Retinal pigment epithelial cell (primary cell): ENCODE data around the gene ARIH2.
A peak's percentile ranks its signal among the peaks of the same experiment; 100 is the strongest.

Experiments used
- DNase-seq: peaks from one replicate; pipeline ENCODE4 v3.0.0-alpha.2; 2010; ENCODE audit warnings: low read depth
- H3K4me3 ChIP-seq: 2 replicates; pipeline ENCODE4 v1.5.1; 2011; ENCODE audit warnings: mild to moderate bottlenecking, low read length, control low read depth, moderate library complexity
- TF ChIP-seq, protein P1 (sequence below): conservative IDR thresholded peaks from 2 replicates; pipeline ENCODE4 v1.5.1; 2011; ENCODE audit warnings: low read depth, low read length, control low read depth, inconsistent platforms

Gene ARIH2

DNA sequence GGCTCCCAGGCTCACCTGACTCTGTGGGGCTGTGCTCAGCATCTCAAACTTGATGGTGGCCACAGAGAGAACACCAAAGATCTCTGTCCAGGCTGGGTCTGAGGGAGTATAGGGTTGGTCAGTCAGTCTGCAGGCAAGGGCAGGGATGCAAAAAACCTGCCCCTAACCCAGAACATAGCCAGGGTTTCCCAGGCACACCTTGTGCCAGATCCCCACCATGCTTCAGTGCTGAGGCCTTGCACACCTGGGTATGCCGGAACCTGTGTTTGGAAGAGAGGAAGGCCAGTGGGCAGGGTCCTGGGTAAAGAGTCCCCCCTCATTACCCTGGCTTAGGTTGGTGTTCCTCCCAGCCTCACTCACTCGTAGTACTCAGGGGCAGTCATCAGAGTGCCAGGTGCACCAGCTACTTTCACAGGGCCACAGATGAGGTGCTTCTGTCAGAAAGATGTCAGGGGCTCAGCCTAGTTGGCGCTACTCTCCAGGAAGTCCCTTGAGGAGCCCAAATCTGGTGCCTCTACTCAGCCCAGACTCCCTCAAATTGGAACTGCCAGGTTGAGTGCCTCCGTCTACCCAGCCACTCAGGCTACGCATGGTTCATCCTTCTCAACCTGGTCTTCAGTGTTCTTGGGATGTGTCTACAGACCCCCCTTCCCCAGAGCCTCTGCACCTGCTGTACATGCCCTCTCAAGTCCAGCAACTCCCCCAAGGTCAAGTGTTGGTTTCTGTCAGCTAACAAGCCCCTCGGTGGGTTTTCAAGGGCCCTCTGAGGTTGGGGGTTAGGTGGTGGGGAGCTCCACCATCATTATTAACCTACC, 98.0 kb downstream of the ARIH2 start:
- H3K4me3 ChIP-seq: no peak overlapping the region
- TF ChIP-seq, protein P1, sequence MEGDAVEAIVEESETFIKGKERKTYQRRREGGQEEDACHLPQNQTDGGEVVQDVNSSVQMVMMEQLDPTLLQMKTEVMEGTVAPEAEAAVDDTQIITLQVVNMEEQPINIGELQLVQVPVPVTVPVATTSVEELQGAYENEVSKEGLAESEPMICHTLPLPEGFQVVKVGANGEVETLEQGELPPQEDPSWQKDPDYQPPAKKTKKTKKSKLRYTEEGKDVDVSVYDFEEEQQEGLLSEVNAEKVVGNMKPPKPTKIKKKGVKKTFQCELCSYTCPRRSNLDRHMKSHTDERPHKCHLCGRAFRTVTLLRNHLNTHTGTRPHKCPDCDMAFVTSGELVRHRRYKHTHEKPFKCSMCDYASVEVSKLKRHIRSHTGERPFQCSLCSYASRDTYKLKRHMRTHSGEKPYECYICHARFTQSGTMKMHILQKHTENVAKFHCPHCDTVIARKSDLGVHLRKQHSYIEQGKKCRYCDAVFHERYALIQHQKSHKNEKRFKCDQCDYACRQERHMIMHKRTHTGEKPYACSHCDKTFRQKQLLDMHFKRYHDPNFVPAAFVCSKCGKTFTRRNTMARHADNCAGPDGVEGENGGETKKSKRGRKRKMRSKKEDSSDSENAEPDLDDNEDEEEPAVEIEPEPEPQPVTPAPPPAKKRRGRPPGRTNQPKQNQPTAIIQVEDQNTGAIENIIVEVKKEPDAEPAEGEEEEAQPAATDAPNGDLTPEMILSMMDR: no peak

DNA sequence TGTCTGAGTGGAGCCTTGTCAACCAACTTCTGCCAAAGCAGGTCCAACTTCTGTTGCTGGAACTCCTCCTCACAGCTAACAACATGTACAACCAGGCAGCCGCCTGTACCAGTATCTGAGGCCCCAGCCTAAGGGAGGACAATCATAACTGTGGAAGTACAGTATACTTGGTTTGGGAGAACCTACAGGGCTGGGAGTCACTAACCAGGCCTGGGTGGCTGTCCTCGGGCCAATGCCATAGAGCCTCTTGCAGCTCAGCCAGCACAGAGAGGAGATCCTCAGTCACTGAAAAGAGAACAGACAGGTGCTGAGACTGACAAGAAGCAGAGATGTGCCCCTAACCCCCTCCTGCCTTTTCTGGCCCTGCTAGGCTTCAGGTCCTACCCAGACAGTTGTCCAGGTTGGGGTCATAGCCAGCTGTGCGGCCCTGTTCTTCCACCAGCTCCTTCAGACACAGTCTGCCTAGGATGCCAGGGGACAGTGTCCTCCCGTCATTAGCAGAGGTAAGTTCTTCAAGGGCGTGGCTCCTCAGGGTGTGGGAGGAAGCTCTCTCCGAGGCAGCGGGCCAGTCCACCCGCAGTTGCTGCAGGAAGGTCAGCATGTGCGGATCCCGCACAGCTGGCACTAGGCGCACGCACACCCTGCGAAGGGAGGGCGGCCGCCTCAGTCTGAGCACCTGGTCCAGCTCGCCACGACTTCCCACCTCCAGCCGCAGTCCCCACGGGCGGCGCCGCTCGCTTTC, 98.8 kb downstream of the ARIH2 start:
- TF ChIP-seq, protein P1: no peak
- DNase-seq: no peak

More for the DNA sequence above, 98.0 kb downstream of the ARIH2 start:
- no peak for DNase-seq

GRCh38 chr3:49017971-49018706, 99.5 kb downstream of the ARIH2 start, which contains the start of gene DALRD3:
TSS of gene DALRD3 (minus strand) at chr3:49018580. CDS start at chr3:49018564, 16 bp downstream.
- H3K4me3 ChIP-seq: peak within 1 kb of the TSS; percentile 73
- DNase-seq: no peak
- TF ChIP-seq, protein P1: no peak

More for the DNA sequence above, 98.8 kb downstream of the ARIH2 start:
- peak overlapping the region; percentile 73 for H3K4me3 ChIP-seq

GRCh38 chr3:49018707-49019006, 100.0 kb downstream of the ARIH2 start:
- TF ChIP-seq, protein P1: no peak
- no peak for DNase-seq
- H3K4me3 ChIP-seq: peak overlapping the region; percentile 73

DNA sequence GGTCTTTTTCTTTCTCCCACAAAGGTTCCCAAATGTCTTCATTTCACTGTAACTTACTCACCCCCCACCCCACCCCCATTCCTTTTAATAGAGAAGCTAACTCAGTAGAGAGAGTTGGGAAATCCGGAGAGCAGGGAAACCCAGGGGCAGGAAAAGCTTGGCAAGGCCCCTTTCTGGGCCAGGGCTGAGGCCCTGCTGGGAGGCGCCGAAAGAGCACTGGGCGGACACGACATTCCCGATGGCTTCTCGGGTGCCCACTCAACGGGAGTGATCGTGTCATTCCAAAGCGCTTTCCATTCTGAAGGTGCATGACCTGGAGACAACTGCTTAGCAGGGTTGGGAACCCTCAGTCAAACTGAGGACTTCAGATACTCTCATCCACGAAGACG, 101.3 kb downstream of the ARIH2 start:
- TF ChIP-seq, protein P1: no peak

DNA sequence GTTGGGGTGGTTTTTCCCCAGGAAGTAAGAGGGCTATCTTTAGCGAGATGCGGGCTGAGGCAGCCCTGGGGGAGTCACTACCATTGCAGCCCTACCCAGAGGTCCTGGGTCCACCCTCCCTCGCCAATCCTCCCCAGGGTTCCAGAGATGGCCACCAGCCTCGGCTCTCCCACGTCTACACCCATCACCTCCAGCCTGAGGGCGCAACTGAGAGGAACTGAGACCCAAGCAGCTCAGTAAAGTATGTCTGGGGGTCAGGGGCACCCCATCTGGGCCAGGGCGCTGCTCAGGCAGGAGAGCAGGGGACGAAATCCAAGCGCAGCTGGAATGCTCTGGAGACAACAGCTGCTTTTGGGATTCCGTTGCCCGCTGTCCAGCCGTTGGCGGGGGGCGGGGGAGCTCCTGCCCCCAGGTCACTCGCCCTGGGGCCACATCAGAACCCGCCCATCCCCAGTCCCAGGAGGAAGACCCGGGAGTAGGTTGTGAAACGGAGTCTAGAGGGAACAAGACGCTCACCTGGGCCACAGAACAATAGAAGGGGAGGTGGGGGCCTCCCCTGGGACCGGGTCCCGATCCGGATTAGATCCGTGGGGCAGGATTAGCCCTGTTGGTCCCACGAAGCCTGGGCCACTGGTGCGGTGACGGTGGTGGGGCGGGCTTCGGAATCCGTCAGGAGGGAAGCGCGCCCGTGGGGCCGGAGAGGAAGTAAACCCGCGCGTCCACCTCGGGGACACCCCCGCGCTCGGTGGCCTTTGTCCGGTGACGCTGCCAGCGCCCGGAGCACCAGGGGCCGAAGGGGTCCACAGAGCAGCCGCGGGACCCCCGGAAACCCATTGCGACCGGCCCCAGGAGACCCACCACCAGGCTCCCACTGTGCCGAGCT, 101.9 kb downstream of the ARIH2 start:
- DNase-seq: no peak
- peak overlapping the region; percentile 83 for H3K4me3 ChIP-seq
- TF ChIP-seq, protein P1: no peak

More for the DNA sequence above, 101.3 kb downstream of the ARIH2 start:
- H3K4me3 ChIP-seq: peak overlapping the region; percentile 83
- no peak for DNase-seq
